Smooth muscle cell (in vitro differentiated cells): Measurements from ENCODE around the gene RO60. TPM values are rescaled to one million over a fixed set of nuclear protein-coding genes. Genes with fewer than 3 reads are reported as not detected.

Experiments used
- DNase-seq: peaks from one replicate; lab custom pipeline; 2025; ENCODE audit not compliant: unreplicated experiment; lab: John Stamatoyannopoulos, UW
- H2AFZ ChIP-seq: fragments of 200-600 bp; sonication (generic); 2 replicates; pipeline ENCODE4 v1.6.0; 2016; ENCODE audit warnings: antibody characterized with exemption, low read depth, mild to moderate bottlenecking
- H3F3A ChIP-seq: fragments of 200-600 bp; sonication (generic); 2 replicates; pipeline ENCODE4 v1.6.0; 2017; ENCODE audit warnings: antibody characterized with exemption, low read depth
- H3K27ac ChIP-seq: fragments of 200-600 bp; sonication (generic); 2 replicates; pipeline ENCODE4 v1.5.1; 2016; ENCODE audit warnings: low read depth, mild to moderate bottlenecking
- H3K27me3 ChIP-seq: fragments of 200-600 bp; sonication (generic); 2 replicates; pipeline ENCODE4 v1.6.1; 2016; ENCODE audit warnings: low read depth, mild to moderate bottlenecking
- H3K36me3 ChIP-seq: fragments of 200-600 bp; sonication (generic); 2 replicates; pipeline ENCODE4 v1.5.1; 2016; ENCODE audit warnings: low read depth
- H3K4me1 ChIP-seq: fragments of 200-600 bp; sonication (generic); 2 replicates; pipeline ENCODE4 v1.5.1; 2016; ENCODE audit warnings: low read depth
- H3K4me2 ChIP-seq: fragments of 200-600 bp; sonication (generic); 2 replicates; pipeline ENCODE4 v1.6.0; 2016; ENCODE audit warnings: mild to moderate bottlenecking
- H3K4me3 ChIP-seq: fragments of 200-600 bp; sonication (generic); 2 replicates; pipeline ENCODE4 v1.5.1; 2016; ENCODE audit warnings: mild to moderate bottlenecking
- H3K79me2 ChIP-seq: fragments of 200-600 bp; sonication (generic); 2 replicates; pipeline ENCODE4 v1.6.0; 2016; ENCODE audit warnings: low read depth, mild to moderate bottlenecking
- H3K9ac ChIP-seq: fragments of 200-600 bp; sonication (generic); 2 replicates; pipeline ENCODE4 v1.6.0; 2016; ENCODE audit warnings: low read depth
- H3K9me3 ChIP-seq: fragments of 200-600 bp; sonication (generic); replicated peaks from 2 replicates; pipeline ENCODE4 v1.5.1; 2016; ENCODE audit warnings: low read depth
- H4K20me1 ChIP-seq: fragments of 200-600 bp; sonication (generic); 2 replicates; pipeline ENCODE4 v1.6.0; 2016; ENCODE audit warnings: low read depth
- CTCF ChIP-seq: fragments of 200-600 bp; sonication (generic); IDR thresholded peaks from 2 replicates; pipeline ENCODE4 v1.5.1; 2017; ENCODE audit warnings: borderline replicate concordance, mild to moderate bottlenecking, antibody characterized with exemption; ENCODE audit not compliant: insufficient read depth, poor library complexity, severe bottlenecking
- WGBS: methylation state at CpG from one replicate; pipeline ENCODE4 v1.1.7; 2016; ENCODE audit warnings: low lambda C conversion rate; 5-methylcytosine and 5-hydroxymethylcytosine counted together
- polyA plus RNA-seq: library from polyadenylated mRNA; unstranded; fragments of >200 nt; fragmentation: Nextera tagmentation; extraction: Ambion mirVana; gene quantifications from 2 replicates; pipeline ENCODE4 v1.2.1, GENCODE V29; 2016
- total RNA-seq: library from RNA; depleted of rRNA; stranded (reverse); fragments of >200 nt; gene quantifications from 2 replicates; pipeline ENCODE4 v1.2.3, GENCODE V29; 2014

The RO60 gene
- total and polyA plus RNA-seq, 2 experiments from 2014 or later: 114 to 124 TPM

GRCh38 chr1:193013707-193014106 lies 45.7 kb upstream of the RO60 start:
- H3K79me2 ChIP-seq: no peaks in the 10 kb centered on the region
- H3F3A ChIP-seq: no peaks in the 10 kb centered on the region
- no peaks in the 10 kb centered on the region for H4K20me1 ChIP-seq
- no peak overlapping the region for H3K4me3 ChIP-seq
- no peak overlapping the region for H2AFZ ChIP-seq
- TF ChIP-seq CTCF: no peak
- no peaks in the 10 kb centered on the region for H3K27me3 ChIP-seq
- no peak for DNase-seq
- no peaks in the 10 kb centered on the region for H3K4me1 ChIP-seq
- H3K36me3 ChIP-seq: no peaks in the 10 kb centered on the region
- no peak overlapping the region for H3K4me2 ChIP-seq
- H3K27ac ChIP-seq: no peak overlapping the region
- no peaks in the 10 kb centered on the region for H3K9me3 ChIP-seq
- H3K9ac ChIP-seq: no peak overlapping the region
- WGBS: 96% methylated on average over 7 of the region's 7 CpGs

GRCh38 chr1:193014400-193014799 lies 45.0 kb upstream of the RO60 start:
- H3K9me3 ChIP-seq: no peaks in the 10 kb centered on the region
- WGBS: 98% methylated on average over 2 of the region's 2 CpGs
- H3K4me2 ChIP-seq: no peak overlapping the region
- no peak for TF ChIP-seq CTCF
- H3K27ac ChIP-seq: no peak overlapping the region
- no peaks in the 10 kb centered on the region for H3K79me2 ChIP-seq
- H2AFZ ChIP-seq: no peak overlapping the region
- no peaks in the 10 kb centered on the region for H4K20me1 ChIP-seq
- H3K36me3 ChIP-seq: no peaks in the 10 kb centered on the region
- H3K27me3 ChIP-seq: no peaks in the 10 kb centered on the region
- DNase-seq: no peak
- H3K4me3 ChIP-seq: no peak overlapping the region
- no peaks in the 10 kb centered on the region for H3K4me1 ChIP-seq
- H3F3A ChIP-seq: no peaks in the 10 kb centered on the region
- no peak overlapping the region for H3K9ac ChIP-seq

- H2AFZ ChIP-seq: no peak overlapping the region
- H3F3A ChIP-seq: no peaks in the 10 kb centered on the region
- H3K4me1 ChIP-seq: no peaks in the 10 kb centered on the region
- no peaks in the 10 kb centered on the region for H3K27me3 ChIP-seq
- no peaks in the 10 kb centered on the region for H4K20me1 ChIP-seq
- no peaks in the 10 kb centered on the region for H3K79me2 ChIP-seq
- DNase-seq: no peak
- no peaks in the 10 kb centered on the region for H3K36me3 ChIP-seq
- no peak for TF ChIP-seq CTCF
- H3K27ac ChIP-seq: no peak overlapping the region
- H3K4me2 ChIP-seq: no peak overlapping the region
- no peak overlapping the region for H3K4me3 ChIP-seq
- no peak overlapping the region for H3K9ac ChIP-seq
- no peaks in the 10 kb centered on the region for H3K9me3 ChIP-seq
Observed at GRCh38 chr1:193016788-193017187, 42.6 kb upstream of the RO60 start.

GRCh38 chr1:193019442-193020026 lies 39.9 kb upstream of the RO60 start:
- peak; percentile 55 for TF ChIP-seq CTCF
- H3K4me1 ChIP-seq: no peaks in the 10 kb centered on the region
- H3K4me2 ChIP-seq: no peak overlapping the region
- H3K79me2 ChIP-seq: no peaks in the 10 kb centered on the region
- no peak overlapping the region for H2AFZ ChIP-seq
- DNase-seq: no peak
- H4K20me1 ChIP-seq: no peaks in the 10 kb centered on the region
- H3F3A ChIP-seq: no peaks in the 10 kb centered on the region
- H3K4me3 ChIP-seq: no peak overlapping the region
- H3K27me3 ChIP-seq: no peaks in the 10 kb centered on the region
- H3K36me3 ChIP-seq: no peaks in the 10 kb centered on the region
- H3K9me3 ChIP-seq: no peaks in the 10 kb centered on the region
- H3K27ac ChIP-seq: no peak overlapping the region
- H3K9ac ChIP-seq: no peak overlapping the region
